Stimulated activated CD8-positive, alpha-beta memory T cell treated with anti-CD3 and anti-CD28 coated beads, Interleukin-7, amount 100 ng/mL, for 48 hours (primary cell): Measurements from ENCODE around the gene FREM2.

Source experiments
- DNase-seq, 2 donors: peaks; one replicate each; pipeline ENCODE4 v3.0.0-alpha.2; 2020; ENCODE audit warnings: low read depth in 1 of 2; ENCODE audit errors: extremely low read depth in 1 of 2

The FREM2 gene

DNA sequence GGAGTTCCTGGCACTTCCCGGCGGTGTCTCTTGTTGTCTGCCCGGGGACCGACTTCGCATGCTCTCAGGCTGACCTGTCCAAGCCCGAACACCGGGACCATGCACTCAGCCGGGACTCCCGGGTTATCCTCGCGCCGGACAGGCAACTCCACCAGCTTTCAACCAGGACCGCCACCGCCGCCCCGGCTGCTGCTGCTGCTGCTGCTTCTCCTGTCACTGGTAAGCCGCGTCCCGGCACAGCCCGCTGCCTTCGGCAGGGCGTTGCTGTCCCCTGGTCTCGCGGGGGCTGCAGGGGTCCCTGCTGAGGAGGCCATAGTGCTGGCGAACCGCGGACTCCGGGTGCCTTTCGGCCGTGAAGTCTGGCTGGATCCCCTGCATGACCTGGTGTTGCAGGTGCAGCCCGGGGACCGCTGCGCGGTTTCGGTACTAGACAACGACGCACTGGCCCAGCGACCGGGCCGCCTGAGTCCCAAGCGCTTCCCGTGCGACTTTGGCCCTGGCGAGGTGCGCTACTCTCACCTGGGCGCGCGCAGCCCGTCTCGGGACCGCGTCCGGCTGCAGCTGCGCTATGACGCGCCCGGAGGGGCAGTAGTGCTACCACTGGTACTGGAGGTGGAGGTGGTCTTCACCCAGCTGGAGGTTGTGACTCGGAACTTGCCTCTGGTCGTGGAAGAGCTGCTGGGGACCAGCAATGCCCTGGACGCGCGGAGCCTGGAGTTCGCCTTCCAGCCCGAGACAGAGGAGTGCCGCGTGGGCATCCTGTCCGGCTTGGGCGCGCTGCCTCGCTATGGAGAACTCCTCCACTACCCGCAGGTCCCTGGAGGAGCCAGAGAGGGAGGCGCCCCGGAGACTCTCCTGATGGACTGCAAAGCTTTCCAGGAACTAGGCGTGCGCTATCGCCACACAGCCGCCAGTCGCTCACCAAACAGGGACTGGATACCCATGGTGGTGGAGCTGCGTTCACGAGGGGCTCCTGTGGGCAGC, 661 bp downstream of the FREM2 start:
- no peak for DNase-seq

- DNase-seq = no peak
These were observed 1.8 kb downstream of the FREM2 start for GRCh38 chr13:38688674-38689073.

GRCh38 chr13:38690231-38690630, 3.4 kb downstream of the FREM2 start:
- no peak for DNase-seq

GRCh38 chr13:38693168-38693567, 6.3 kb downstream of the FREM2 start:
- no peak for DNase-seq

DNA sequence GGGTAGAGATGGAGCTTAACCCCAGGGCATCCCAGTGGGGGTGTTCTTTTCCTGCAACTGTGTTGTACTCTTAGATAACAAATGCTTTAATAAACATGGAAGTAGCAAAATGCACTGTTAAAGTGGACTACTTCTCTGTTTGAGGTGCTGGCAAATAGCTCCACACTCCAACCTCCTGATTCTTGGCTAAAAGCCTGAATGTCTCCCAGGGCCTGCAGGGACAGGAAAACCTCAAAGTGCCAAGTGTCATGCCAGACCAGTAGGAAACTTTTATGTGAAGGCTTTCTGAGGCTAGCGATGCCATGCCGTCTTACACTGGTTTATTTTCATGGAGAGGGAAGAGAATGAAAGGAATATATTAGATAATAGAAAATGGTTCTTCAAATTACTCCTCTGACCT, 6.8 kb downstream of the FREM2 start:
- DNase-seq = no peak

- no peak for DNase-seq
These were observed 10.3 kb downstream of the FREM2 start for GRCh38 chr13:38697197-38697596.

- DNase-seq = no peak
These were observed 10.9 kb downstream of the FREM2 start for GRCh38 chr13:38697628-38698333.

GRCh38 chr13:38700051-38700450, 13.2 kb downstream of the FREM2 start:
- DNase-seq = no peak

- DNase-seq = no peak
These were observed 15.8 kb downstream of the FREM2 start for GRCh38 chr13:38702669-38703068.

- no peak for DNase-seq
These were observed 16.4 kb downstream of the FREM2 start for GRCh38 chr13:38703255-38703654.

GRCh38 chr13:38705365-38705764, 18.5 kb downstream of the FREM2 start:
- DNase-seq = no peak

DNA sequence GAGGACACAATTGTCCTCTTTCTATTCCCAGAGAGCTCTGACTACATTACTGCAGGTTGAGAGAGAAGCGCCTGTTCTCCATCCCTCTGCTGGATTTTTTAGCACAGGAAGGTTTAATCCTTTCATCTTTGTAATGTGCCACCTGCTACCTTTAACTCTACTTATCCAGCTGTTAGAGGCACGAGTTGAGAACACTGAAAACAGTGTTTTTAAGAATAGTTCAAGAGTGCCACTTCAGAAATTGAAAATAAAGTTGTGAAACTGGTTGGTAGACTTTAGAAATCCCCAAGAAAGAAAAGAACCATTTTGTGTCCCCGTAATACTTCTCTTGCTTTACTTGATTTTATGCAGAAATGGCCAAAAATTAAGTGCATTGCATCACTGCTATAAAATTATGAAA, 20.6 kb downstream of the FREM2 start:
- DNase-seq = no peak

DNA sequence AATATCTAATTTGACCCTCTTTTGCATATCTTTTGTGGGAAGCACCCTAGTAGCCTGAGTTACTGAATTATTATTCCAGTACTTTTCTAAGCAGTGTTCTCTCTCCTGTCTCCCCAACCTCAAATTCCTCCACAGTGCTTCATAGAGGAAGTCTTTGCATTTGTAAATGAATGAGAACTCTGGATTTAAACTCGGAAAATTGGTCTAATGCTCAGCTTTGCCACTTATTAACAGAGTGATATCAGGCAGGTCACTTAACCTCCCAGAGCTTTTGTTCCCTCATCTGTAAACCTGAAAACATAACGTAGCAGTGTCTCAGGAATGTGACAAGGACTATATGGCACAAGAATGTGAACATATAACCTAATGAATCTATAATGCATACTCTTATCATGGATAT, 26.2 kb downstream of the FREM2 start:
- DNase-seq = no peak

GRCh38 chr13:38718374-38718773, 31.5 kb downstream of the FREM2 start:
- no peak for DNase-seq

GRCh38 chr13:38730332-38730731, 43.5 kb downstream of the FREM2 start:
- DNase-seq = no peak

DNA sequence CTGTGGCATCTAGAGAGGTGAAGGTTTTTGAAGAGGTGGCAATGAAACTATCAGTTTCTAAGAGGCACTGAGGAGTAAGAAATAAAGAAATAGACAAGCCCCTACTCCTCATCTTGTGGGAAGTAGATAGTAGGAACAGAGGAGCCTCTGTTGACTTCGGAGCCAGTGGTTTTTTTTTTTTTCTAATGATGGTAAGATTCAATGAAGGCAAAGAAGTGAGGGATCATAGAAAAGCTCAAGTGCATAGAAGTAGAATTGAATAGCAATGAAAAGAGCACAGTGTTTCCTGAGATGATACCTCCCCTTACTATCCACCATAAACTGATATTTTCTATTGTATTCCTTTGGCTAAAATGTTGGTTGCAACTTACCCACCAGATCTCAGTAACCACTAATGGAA, 46.3 kb downstream of the FREM2 start:
- DNase-seq = no peak

DNA sequence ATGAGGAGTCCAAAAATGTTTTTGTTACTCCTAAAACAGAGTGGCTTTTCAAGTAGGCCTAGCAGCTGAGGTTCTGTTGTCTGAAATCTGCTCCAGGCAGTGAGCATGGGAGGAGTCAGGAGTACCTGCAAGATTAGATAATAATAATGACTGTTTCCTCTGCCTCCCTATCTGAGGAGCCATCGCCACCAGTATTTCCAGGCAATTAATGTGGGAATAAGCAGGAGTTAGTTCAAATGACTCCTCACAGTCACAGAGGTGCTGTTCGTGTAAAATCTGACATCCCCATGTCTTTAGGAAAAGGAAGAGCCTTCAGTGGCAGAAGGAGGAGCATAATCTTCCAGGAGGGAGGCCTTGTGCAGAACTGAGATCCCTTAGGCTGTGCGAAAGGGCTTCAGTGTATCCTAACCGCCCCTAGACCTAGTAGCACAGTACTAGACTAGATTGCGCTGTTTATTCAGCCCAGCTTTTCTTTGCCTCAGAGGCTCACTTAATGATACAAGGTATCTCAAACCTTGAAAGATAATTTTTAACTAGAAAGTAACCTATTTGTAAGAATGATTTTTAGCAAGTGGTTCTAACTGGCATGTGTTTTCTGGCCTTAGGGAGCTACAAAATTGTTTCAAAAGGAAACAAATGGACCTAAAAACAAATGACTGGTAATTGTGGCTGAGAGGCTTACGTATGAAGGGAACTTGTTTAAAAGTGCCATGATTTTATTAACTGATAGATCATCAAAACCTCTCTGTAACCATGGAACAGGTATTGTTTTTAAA, 49.0 kb downstream of the FREM2 start:
- DNase-seq = no peak

DNA sequence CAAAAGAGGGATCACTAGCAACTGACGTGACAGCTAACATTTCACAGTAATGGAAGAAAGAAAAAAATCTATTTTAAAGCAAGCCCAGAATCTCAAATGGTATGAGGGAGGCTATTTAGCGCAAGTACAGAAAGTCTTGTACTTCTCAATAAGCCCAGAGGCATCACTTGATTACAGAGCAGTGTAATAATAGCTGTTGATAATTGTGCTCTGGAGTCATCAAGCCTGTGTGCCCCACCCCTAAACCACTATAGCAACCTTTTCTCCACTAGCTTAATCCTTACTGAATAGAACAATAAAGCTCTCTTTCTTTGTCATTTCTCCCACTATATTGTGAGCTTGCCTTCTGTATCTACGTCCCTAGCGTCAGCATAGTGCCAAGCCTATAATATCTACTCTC, 56.6 kb downstream of the FREM2 start:
- no peak for DNase-seq

DNA sequence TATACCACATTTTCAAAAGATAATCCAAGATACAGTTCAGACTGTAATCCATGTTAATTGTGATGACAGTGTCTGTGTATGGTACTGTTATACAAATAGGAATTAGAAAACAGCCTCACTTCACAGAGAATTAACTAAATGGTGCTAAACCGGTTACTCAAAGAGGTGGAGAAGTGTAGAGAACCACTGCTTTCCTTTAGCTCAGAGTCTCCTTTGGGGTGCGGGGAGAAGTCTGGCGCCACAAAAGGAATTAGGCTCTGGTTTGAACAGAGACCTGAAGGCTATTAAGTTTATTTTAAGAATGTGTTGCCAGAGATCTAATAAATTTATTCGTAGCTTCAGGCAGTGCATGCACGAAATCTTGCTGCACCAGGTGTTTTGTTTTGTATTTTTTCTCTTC, 65.8 kb downstream of the FREM2 start:
- no peak for DNase-seq

DNA sequence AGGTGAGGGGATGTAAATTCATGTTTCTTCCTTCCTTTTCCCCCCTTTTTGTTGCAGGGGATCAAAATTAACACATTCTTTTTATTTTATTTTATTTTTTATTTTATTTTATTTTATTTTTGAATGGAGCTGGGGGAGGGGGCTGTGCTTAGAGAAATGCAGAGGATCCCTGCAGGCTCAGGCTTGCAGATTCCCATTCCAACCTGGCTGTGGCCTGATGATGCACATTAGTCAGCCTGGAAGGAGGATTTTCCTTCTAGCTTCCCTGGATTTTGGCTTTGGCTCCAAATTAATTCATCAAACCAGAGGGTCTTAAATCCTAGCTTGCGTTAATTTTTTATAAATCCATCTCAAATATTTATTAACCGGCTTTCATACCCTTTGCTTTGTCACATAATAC, 67.0 kb downstream of the FREM2 start:
- DNase-seq = no peak

DNA sequence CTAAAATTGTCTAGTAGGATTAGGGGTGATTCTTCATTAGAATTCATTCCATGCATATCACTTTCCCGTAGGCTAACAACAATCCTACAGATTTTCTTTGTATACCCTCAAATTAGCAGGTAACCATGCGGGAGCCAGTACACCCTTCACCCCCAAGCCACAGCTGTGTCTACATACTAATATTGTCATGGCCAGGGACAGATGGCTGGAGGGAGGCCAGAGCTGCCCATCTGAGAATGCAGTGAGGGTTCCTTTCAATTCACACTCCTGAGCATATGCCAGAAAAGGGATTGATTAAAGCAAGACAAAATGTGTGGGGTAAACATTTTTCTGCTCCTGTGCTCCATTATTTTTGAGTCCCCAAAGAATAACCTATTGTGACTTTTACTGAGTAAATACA, 68.9 kb downstream of the FREM2 start:
- no peak for DNase-seq
